ENCODE results near the gene DRC3. TPM values are rescaled to one million over a fixed set of nuclear protein-coding genes. Genes with fewer than 3 reads are reported as not detected.

Gene DRC3, protein sequence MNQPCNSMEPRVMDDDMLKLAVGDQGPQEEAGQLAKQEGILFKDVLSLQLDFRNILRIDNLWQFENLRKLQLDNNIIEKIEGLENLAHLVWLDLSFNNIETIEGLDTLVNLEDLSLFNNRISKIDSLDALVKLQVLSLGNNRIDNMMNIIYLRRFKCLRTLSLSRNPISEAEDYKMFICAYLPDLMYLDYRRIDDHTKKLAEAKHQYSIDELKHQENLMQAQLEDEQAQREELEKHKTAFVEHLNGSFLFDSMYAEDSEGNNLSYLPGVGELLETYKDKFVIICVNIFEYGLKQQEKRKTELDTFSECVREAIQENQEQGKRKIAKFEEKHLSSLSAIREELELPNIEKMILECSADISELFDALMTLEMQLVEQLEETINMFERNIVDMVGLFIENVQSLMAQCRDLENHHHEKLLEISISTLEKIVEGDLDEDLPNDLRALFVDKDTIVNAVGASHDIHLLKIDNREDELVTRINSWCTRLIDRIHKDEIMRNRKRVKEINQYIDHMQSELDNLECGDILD
- total RNA-seq (2022; extraction: Qiagen RNA extraction) = 2.2 to 3.2 TPM (median 3.0 TPM) in 5 replicates

DNA sequence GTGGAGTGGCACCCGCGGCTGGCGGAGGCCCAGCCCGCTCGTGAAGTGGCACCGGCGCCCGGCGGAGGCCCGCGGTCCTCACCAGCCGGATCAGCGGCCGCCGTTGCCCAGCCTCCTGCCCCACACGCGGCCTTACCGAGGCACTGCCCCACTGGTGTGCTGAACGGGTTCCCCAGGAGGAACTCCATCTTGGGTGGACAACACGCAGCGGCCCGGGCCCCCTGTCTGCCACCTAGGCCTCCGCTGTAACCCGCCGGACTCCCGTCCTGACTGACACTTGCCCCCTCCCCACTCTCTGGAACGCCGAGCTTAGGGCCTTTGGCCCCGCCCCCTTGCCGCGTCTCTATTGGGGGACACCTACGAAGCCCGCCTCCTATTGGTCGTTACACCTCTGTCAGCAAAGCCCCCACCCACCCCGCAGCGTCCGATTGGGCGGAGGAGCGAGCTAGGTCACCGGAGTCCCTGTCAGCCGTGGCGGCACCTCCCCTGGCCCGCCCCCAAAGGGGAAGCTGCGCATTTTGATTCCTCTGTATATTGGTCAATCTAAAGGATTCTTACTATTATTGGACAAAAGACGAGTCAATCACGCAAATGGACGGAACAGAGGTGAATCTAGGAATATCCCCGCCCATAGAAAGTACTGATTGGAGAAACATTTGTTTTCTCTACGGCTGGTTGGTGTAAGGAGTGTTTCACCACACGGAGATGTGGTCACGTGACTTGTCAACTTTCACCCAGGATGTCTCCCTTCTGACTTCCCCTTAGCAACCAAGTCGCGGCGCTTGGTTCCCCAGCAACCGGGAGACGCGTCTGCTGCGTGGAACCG is at the start of gene DRC3, which contains the start of gene TOM1L2:
Gene DRC3, plus strand, starts transcription at position 737 of the 826 bp plus-strand sequence. CDS start 4,737 bp downstream, outside the sequence.
Gene TOM1L2, minus strand, starts transcription at position 275 of the 826 bp plus-strand sequence. Its CDS starts 87 bp downstream, at position 188.

DNA sequence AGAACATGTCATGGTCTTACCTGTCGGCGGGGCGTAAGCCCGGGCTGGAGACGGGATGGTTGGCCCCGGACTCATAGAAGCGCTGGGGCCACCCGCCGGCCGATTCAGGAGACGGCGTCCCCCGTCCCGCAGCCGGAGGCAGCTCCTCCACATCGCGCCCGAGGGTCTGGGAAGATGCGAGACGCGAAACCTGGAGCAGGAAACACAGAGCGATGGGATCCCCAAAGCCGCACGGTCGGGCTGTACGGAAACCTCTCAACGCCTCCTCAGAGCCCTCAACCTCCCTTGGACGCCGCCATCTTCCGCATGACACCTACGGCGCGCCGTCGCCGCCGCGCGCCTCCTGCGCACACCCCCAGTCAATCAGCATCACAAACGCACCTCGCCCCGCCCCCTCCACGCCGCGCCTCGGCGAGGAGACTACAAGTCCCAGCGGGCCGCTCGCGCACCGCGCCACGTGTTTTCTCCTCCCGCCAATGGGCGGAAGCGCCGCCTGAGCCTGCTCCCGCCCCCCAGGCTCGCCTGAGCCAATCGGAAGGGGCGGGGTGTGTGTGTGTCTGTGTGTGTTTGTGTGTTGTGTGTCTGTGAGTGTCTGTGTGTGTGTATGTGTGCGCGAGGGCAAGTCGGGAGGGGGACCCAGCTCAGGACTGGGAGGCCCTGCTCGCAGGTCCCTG is 66.3 kb downstream of the DRC3 start, which contains the start of the genes ATPAF2 and GID4:
Gene ATPAF2, minus strand, starts transcription at position 308 of the 674 bp plus-strand sequence. Its CDS starts 155 bp downstream, at position 153.
Gene GID4, plus strand, starts transcription at position 548 of the 674 bp plus-strand sequence. Its CDS starts 57 bp downstream, at position 605.

Other genes starting within 250 kb of the DRC3 start
- 60.6 to 93.3 TPM (median 86.9 TPM) in 5 replicates for gene SREBF1, start 135.9 kb upstream of the DRC3 start, total RNA-seq (2022; extraction: Qiagen RNA extraction)
- 16.7 to 22.9 TPM (median 19.9 TPM) in 5 replicates for gene TOM1L2, start 462 bp upstream of the DRC3 start, total RNA-seq (2022; extraction: Qiagen RNA extraction)
- 18.2 to 31.7 TPM (median 28.6 TPM) in 5 replicates for gene ATPAF2, start 66.3 kb downstream of the DRC3 start, total RNA-seq (2022; extraction: Qiagen RNA extraction)
- gene GID4, start 66.5 kb downstream of the DRC3 start, total RNA-seq (2022; extraction: Qiagen RNA extraction) = 9.8 to 12.7 TPM (median 11.4 TPM) in 5 replicates
- 47.4 to 59.4 TPM (median 53.7 TPM) in 5 replicates for gene DRG2, start 115.1 kb downstream of the DRC3 start, total RNA-seq (2022; extraction: Qiagen RNA extraction)
- gene MYO15A, start 135.9 kb downstream of the DRC3 start, total RNA-seq (2022; extraction: Qiagen RNA extraction) = 0.27 to 0.58 TPM (median 0.35 TPM) in 5 replicates
- 47.5 to 59.1 TPM (median 51.3 TPM) in 5 replicates for gene ALKBH5, start 211.0 kb downstream of the DRC3 start, total RNA-seq (2022; extraction: Qiagen RNA extraction)

Data from A549 treated with CORT108297 at 1 μM for 4 hours (cell line).